ENCODE data around the gene MCC.

GRCh38 chr5:113083481-113083880 is 404.8 kb downstream of the MCC start:
- TF ChIP-seq, protein P1, sequence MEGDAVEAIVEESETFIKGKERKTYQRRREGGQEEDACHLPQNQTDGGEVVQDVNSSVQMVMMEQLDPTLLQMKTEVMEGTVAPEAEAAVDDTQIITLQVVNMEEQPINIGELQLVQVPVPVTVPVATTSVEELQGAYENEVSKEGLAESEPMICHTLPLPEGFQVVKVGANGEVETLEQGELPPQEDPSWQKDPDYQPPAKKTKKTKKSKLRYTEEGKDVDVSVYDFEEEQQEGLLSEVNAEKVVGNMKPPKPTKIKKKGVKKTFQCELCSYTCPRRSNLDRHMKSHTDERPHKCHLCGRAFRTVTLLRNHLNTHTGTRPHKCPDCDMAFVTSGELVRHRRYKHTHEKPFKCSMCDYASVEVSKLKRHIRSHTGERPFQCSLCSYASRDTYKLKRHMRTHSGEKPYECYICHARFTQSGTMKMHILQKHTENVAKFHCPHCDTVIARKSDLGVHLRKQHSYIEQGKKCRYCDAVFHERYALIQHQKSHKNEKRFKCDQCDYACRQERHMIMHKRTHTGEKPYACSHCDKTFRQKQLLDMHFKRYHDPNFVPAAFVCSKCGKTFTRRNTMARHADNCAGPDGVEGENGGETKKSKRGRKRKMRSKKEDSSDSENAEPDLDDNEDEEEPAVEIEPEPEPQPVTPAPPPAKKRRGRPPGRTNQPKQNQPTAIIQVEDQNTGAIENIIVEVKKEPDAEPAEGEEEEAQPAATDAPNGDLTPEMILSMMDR (conservative IDR thresholded peaks at IDR 0.05) = no peak
- TF ChIP-seq ZFX (IDR thresholded peaks at IDR 0.05) = no peak
